KMS-11 (cell line): ENCODE data around the gene CNNM2.
"Not testable (repeated sequence)": the region's sequence is repeated elsewhere in the genome, so short reads cannot be mapped to it uniquely, and the experiment has no call there.

Experiments
- H2AFZ ChIP-seq: fragments of 200-600 bp; sonication (generic); 2 replicates; pipeline ENCODE4 v1.6.1; 2016; ENCODE audit warnings: antibody characterized with exemption, mixed run types, low read depth
- H3K27ac ChIP-seq: fragments of 200-600 bp; sonication (generic); 2 replicates; pipeline ENCODE4 v1.6.1; 2016; ENCODE audit warnings: mild to moderate bottlenecking, mixed run types
- H3K27me3 ChIP-seq: fragments of 200-600 bp; sonication (generic); 2 replicates; pipeline ENCODE4 v1.6.1; 2017; ENCODE audit warnings: mild to moderate bottlenecking, low read depth, mixed run types, moderate library complexity; ENCODE audit not compliant: insufficient read depth
- H3K36me3 ChIP-seq: fragments of 200-600 bp; sonication (generic); 2 replicates; pipeline ENCODE4 v1.6.1; 2017; ENCODE audit warnings: mild to moderate bottlenecking, mixed run types; ENCODE audit not compliant: insufficient read depth
- H3K4me1 ChIP-seq: fragments of 200-600 bp; sonication (generic); 2 replicates; pipeline ENCODE4 v1.6.1; 2016; ENCODE audit warnings: mild to moderate bottlenecking, low read depth, mixed run types; ENCODE audit not compliant: poor library complexity, severe bottlenecking
- H3K4me2 ChIP-seq: fragments of 200-600 bp; sonication (generic); 2 replicates; pipeline ENCODE4 v1.7.0; 2016; ENCODE audit warnings: mild to moderate bottlenecking, mixed run types
- H3K4me3 ChIP-seq: fragments of 200-600 bp; sonication (generic); IDR thresholded peaks from 2 replicates; pipeline ENCODE4 v1.6.1; 2017; ENCODE audit warnings: low read depth, low read length, mixed read lengths; ENCODE audit not compliant: insufficient read depth
- H3K79me2 ChIP-seq: fragments of 200-600 bp; sonication (generic); 2 replicates; pipeline ENCODE4 v1.6.1; 2016; ENCODE audit warnings: low read depth, mixed run types; ENCODE audit not compliant: insufficient read depth
- H3K9ac ChIP-seq: fragments of 200-600 bp; sonication (generic); 2 replicates; pipeline ENCODE4 v1.6.1; 2016; ENCODE audit warnings: mild to moderate bottlenecking, mixed run types
- H4K20me1 ChIP-seq: fragments of 200-600 bp; sonication (generic); 2 replicates; pipeline ENCODE4 v1.6.1; 2016; ENCODE audit warnings: mild to moderate bottlenecking, mixed run types; ENCODE audit not compliant: insufficient read depth
- TF ChIP-seq, protein P1 (sequence below): fragments of 200-600 bp; sonication (generic); conservative IDR thresholded peaks from 2 replicates; pipeline ENCODE4 v1.6.1; 2017; ENCODE audit warnings: low read depth, mild to moderate bottlenecking, antibody characterized with exemption, low read length, moderate library complexity, mixed read lengths

CNNM2 gene

DNA sequence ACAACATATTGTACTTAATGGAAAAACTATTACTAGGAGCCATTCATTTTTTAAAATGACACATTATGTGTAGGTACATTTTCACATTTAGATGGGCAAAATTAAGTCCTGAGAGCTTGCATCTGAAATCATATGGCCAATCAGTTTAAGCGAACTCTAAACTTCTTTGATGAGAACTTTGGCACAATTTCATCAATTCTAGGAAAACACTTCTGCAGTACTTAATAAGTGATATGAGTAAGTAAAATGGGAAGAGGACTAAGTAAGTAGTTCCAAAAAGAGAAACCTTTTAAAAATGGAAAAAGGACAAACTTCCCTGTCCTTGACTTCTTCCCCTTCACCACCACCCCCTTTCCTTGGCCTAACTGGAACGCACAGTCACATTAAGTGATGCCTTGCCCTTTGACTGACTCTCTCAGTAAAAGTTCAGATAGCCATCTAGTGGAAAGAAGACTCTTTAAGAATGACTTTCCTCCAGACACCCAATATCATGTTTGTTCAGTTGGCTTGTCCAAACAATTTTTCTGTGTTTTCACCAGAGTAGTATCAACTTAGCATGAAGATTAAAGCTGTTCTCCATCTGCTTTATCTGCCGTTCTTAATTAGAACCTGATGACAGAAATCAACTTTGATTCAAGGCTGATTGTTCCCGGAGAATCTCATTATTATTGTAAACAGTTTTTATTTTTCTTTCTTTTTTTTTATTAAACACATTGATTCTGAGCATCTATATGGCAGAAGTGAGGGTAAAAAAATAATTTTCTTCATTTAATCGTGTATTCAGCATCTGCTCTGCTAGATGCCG, 45.1 kb downstream of the CNNM2 start:
- H4K20me1 ChIP-seq = no peaks in the 10 kb centered on the region
- no peaks in the 10 kb centered on the region for H3K4me1 ChIP-seq
- no peaks in the 10 kb centered on the region for H3K36me3 ChIP-seq
- no peak overlapping the region for H3K4me3 ChIP-seq
- TF ChIP-seq, protein P1, sequence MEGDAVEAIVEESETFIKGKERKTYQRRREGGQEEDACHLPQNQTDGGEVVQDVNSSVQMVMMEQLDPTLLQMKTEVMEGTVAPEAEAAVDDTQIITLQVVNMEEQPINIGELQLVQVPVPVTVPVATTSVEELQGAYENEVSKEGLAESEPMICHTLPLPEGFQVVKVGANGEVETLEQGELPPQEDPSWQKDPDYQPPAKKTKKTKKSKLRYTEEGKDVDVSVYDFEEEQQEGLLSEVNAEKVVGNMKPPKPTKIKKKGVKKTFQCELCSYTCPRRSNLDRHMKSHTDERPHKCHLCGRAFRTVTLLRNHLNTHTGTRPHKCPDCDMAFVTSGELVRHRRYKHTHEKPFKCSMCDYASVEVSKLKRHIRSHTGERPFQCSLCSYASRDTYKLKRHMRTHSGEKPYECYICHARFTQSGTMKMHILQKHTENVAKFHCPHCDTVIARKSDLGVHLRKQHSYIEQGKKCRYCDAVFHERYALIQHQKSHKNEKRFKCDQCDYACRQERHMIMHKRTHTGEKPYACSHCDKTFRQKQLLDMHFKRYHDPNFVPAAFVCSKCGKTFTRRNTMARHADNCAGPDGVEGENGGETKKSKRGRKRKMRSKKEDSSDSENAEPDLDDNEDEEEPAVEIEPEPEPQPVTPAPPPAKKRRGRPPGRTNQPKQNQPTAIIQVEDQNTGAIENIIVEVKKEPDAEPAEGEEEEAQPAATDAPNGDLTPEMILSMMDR = no peak
- no peak overlapping the region for H3K4me2 ChIP-seq
- no peak overlapping the region for H3K9ac ChIP-seq
- H3K79me2 ChIP-seq = no peaks in the 10 kb centered on the region
- no peak overlapping the region for H2AFZ ChIP-seq
- H3K27me3 ChIP-seq = no peaks in the 10 kb centered on the region
- no peak overlapping the region for H3K27ac ChIP-seq

DNA sequence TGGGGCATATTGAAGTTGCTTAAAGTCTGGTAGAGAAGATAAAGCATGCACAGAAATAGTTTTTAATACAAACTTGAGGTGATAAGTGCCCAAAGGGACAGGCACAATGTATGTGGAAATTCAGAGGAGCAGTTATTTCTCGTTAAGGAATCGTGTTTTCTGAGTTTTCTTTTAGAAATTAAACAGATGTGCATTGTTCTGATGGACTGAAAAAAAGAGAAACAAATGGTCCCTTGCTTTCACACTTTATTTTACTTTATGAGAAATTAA, 45.6 kb downstream of the CNNM2 start:
- Histone ChIP-seq H3K36me3 (no peaks in the 10 kb centered on the region), H3K9ac (no peak overlapping the region), H3K79me2 (no peaks in the 10 kb centered on the region), H4K20me1 (no peaks in the 10 kb centered on the region), H3K4me2 (no peak overlapping the region), H3K27ac (no peak overlapping the region), H3K4me1 (no peaks in the 10 kb centered on the region), H3K4me3 (no peak overlapping the region), H3K27me3 (no peaks in the 10 kb centered on the region), H2AFZ (no peak overlapping the region)
- TF ChIP-seq, protein P1 = no peak

DNA sequence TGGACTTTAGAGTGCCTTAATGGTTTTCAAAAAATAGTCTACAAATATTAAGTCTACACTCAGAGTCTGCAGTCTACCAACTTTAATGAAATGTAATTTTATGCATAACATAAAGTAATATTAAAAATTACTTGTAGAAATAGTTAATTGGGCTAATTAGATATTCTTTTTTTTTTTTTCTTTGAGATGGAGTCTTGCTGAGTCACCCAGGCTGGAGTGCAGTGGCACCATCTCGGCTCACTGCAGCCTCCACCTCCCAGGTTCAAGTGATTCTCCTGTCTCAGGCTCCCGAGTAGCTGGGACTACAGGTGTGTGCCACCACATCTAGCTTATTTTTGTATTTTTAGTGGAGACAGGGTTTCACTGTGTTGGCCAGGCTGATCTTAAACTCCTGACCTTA, 46.0 kb downstream of the CNNM2 start:
- not testable (repeated sequence) for H3K27ac ChIP-seq, H4K20me1 ChIP-seq, H3K9ac ChIP-seq, H3K4me2 ChIP-seq, H3K4me3 ChIP-seq, H3K36me3 ChIP-seq, H2AFZ ChIP-seq, H3K4me1 ChIP-seq, H3K79me2 ChIP-seq, H3K27me3 ChIP-seq

DNA sequence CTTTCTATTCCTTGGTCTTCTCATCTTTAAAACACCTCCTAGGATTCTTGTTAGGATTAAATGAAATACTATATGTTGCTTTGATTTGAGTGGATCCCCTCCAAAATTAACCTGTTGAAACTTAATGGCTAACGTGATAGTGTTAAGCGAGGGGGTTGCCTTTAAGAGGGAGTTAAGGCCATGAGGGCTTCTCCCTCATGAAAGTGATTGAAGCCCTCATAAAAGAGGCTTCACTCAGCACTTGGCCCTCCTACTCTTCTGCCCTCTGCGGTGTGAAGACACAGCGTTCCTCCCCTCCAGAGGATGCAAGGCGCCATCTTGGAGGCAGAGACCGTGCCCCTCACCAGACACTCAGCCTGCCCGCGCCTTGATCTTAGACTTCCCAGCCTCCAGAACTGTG, 46.6 kb downstream of the CNNM2 start:
- TF ChIP-seq, protein P1 = no peak
- Histone ChIP-seq H3K4me3 (no peak overlapping the region), H4K20me1 (no peaks in the 10 kb centered on the region), H3K27me3 (no peaks in the 10 kb centered on the region), H3K4me2 (no peak overlapping the region), H3K9ac (no peak overlapping the region), H3K36me3 (no peaks in the 10 kb centered on the region), H3K27ac (no peak overlapping the region), H3K4me1 (no peaks in the 10 kb centered on the region), H2AFZ (no peak overlapping the region), H3K79me2 (no peaks in the 10 kb centered on the region)

DNA sequence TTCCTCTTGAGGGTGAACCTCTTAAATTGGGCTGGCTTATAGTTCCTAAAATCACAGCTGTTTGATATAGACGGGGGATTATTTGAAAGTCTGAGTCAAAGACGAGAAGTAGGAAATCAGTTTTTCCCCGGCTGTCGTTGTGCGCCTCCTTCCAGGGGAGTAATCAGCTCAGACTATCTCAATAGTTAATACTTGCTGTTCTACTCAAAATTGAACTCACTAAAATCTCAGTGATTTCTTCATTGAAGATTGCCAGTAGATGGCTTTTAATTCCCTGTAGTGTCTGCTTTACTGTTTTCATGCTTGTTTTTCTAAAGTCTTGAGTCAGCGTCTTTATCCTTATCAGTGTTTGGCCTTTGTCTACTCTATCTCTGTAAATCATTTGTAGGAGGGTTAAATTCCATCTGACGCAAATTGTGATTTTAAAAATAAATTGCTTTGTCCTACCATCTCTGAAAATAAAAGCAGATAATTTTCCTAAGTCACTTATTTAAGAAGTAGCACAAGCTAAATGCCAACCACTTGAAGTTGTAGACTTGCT, 47.3 kb downstream of the CNNM2 start:
- Histone ChIP-seq H3K79me2 (no peaks in the 10 kb centered on the region), H2AFZ (no peak overlapping the region), H3K4me1 (no peaks in the 10 kb centered on the region), H3K27me3 (no peaks in the 10 kb centered on the region), H3K9ac (no peak overlapping the region), H3K4me2 (no peak overlapping the region), H3K4me3 (no peak overlapping the region), H3K27ac (no peak overlapping the region), H4K20me1 (no peaks in the 10 kb centered on the region), H3K36me3 (no peaks in the 10 kb centered on the region)
- TF ChIP-seq, protein P1 = no peak
